GM12878 (cell line): ENCODE measurements around the gene HES7. TPM values are rescaled to one million over a fixed set of nuclear protein-coding genes. Genes with fewer than 3 reads are reported as not detected.

Experiments used
- ATAC-seq: fragments of 200-7000 bp; cut with Tn5 transposase; 3 replicates; pipeline ENCODE4 v1.9.1; 2020; ENCODE audit warnings: mild to moderate bottlenecking, moderate library complexity
- BruUV-seq: library from RNA; stranded (reverse); fragments of 400-500 nt; replicated peaks from 2 replicates; lab custom pipeline; 2021; lab: Mats Ljungman, UMichigan
- CTCF ChIA-PET: fragments of 300-600 bp; sonication (Branson Sonifier 250); formaldehyde crosslinking; extraction: SDS; loops from one replicate; lab custom pipeline; 2021; ENCODE audit warnings: inconsistent platforms; lab: Yijun Ruan, JAX
- POLR2A ChIA-PET: fragments of 350-600 bp; formaldehyde crosslinking; extraction: SDS; loops from one replicate; lab custom pipeline; 2021; ENCODE audit warnings: inconsistent platforms; lab: Charles Lee
- RAD21 ChIA-PET: fragments of 300-600 bp; sonication (Branson Sonifier 250); formaldehyde crosslinking; loops from one replicate; lab custom pipeline; 2023; ENCODE audit warnings: antibody characterized with exemption; ENCODE audit not compliant: unreplicated experiment; lab: Charles Lee
- SMC1A ChIA-PET: fragments of 300-600 bp; sonication (Branson Sonifier 250); formaldehyde crosslinking; loops from one replicate; lab custom pipeline; 2023; ENCODE audit not compliant: unreplicated experiment, uncharacterized antibody; lab: Charles Lee
- DNase-seq: peaks from one replicate; pipeline ENCODE4 v3.0.0-alpha.2; 2011; ENCODE audit warnings: low read depth, low spot score
- FAIRE-seq: peaks from 3 replicates; lab custom pipeline; 2011; peaks lifted over from hg19 to GRCh38; lab: Jason Lieb, UNC
- H2AFZ ChIP-seq: 2 replicates; pipeline ENCODE4 v1.6.0; 2011; ENCODE audit warnings: low read depth, low read length, control low read depth; ENCODE audit not compliant: control insufficient read depth
- H3K27ac ChIP-seq: 2 replicates; pipeline ENCODE4 v1.5.1; 2011; ENCODE audit warnings: control low read depth; ENCODE audit not compliant: control insufficient read depth, insufficient read depth
- H3K27me3 ChIP-seq, 2 experiments: replicated peaks in 1 of 2; 2 replicates each; pipeline versions ENCODE4 v1.6.0 to v1.6.1; 2011; ENCODE audit warnings: low read length in 1 of 2; ENCODE audit not compliant: control insufficient read depth in 2 of 2, insufficient read depth in 2 of 2
- H3K36me3 ChIP-seq, 2 experiments: 2 replicates each; pipeline ENCODE4 v1.5.1; 2011; ENCODE audit warnings: low read length in 1 of 2; ENCODE audit not compliant: control insufficient read depth in 2 of 2, insufficient read depth in 2 of 2
- H3K4me1 ChIP-seq: 2 replicates; pipeline ENCODE4 v1.6.1; 2011; ENCODE audit warnings: mild to moderate bottlenecking, low read length, moderate library complexity, mixed read lengths; ENCODE audit not compliant: control insufficient read depth, insufficient read depth
- H3K4me2 ChIP-seq: 2 replicates; pipeline ENCODE4 v1.6.0; 2011; ENCODE audit warnings: control low read depth; ENCODE audit not compliant: control insufficient read depth, insufficient read depth
- H3K4me3 ChIP-seq: fragments of 200-600 bp; sonication (generic); 2 replicates; pipeline ENCODE4 v1.5.1; 2016
- H3K79me2 ChIP-seq: 2 replicates; pipeline ENCODE4 v1.6.0; 2011; ENCODE audit warnings: low read length; ENCODE audit not compliant: control insufficient read depth, insufficient read depth
- H3K9ac ChIP-seq: 2 replicates; pipeline ENCODE4 v1.8.0; 2011; ENCODE audit warnings: low read length, control low read depth, mixed read lengths; ENCODE audit not compliant: control insufficient read depth, insufficient read depth
- H3K9me3 ChIP-seq: replicated peaks from 3 replicates; pipeline ENCODE4 v1.5.1; 2011; ENCODE audit warnings: mild to moderate bottlenecking, low read length; ENCODE audit not compliant: control insufficient read depth, insufficient read depth
- H4K20me1 ChIP-seq: 2 replicates; pipeline ENCODE4 v1.6.0; 2011; ENCODE audit not compliant: control insufficient read depth, insufficient read depth
- BACH1 ChIP-seq: fragments of 450-650 bp; IDR thresholded peaks from 2 replicates; pipeline ENCODE4 v1.6.1; 2017; ENCODE audit warnings: mild to moderate bottlenecking, borderline replicate concordance
- DPF2 ChIP-seq: fragments of 450-650 bp; IDR thresholded peaks from 2 replicates; pipeline ENCODE4 v1.6.1; 2017; ENCODE audit warnings: mild to moderate bottlenecking
- EED ChIP-seq: sonication (generic); IDR thresholded peaks from 2 replicates; pipeline ENCODE4 v1.6.1; 2016; ENCODE audit warnings: antibody characterized with exemption, low read depth
- ESRRA ChIP-seq: IDR thresholded peaks from 2 replicates; pipeline ENCODE4 v1.6.1; 2012; ENCODE audit warnings: mild to moderate bottlenecking, low read length, improper control_type of control experiment
- EZH2 ChIP-seq: IDR thresholded peaks from 2 replicates; pipeline ENCODE4 v1.6.1; 2012; ENCODE audit warnings: low read depth, mild to moderate bottlenecking, control low read depth, inconsistent platforms, low read length, borderline replicate concordance; ENCODE audit not compliant: control insufficient read depth
- FOXM1 ChIP-seq: IDR thresholded peaks from 2 replicates; pipeline ENCODE4 v1.6.1; 2012; ENCODE audit warnings: low read depth, mild to moderate bottlenecking, inconsistent platforms, low read length, moderate library complexity
- GABPA ChIP-seq: IDR thresholded peaks from 2 replicates; pipeline ENCODE4 v1.6.1; 2014; ENCODE audit warnings: antibody characterized with exemption, low read depth, mild to moderate bottlenecking, inconsistent platforms
- GATAD2B ChIP-seq: fragments of 450-650 bp; conservative IDR thresholded peaks from 2 replicates; pipeline ENCODE4 v1.6.1; 2017; ENCODE audit warnings: low read depth, mild to moderate bottlenecking, moderate library complexity
- HCFC1 ChIP-seq: fragments of 150-350 bp; IDR thresholded peaks from 2 replicates; pipeline ENCODE4 v1.6.1; 2014; ENCODE audit warnings: low read length
- IRF4 ChIP-seq: IDR thresholded peaks from 2 replicates; pipeline ENCODE4 v1.6.1; 2011; ENCODE audit warnings: low read depth, low read length
- JUNB ChIP-seq: IDR thresholded peaks from 2 replicates; pipeline ENCODE4 v1.6.1; 2016; ENCODE audit warnings: antibody characterized with exemption, mild to moderate bottlenecking
- KLF5 ChIP-seq: fragments of 450-650 bp; IDR thresholded peaks from 2 replicates; pipeline ENCODE4 v1.6.1; 2014; ENCODE audit warnings: mild to moderate bottlenecking; ENCODE audit not compliant: partially characterized antibody
- LARP7 ChIP-seq: fragments of 450-650 bp; IDR thresholded peaks from 2 replicates; pipeline ENCODE4 v1.6.1; 2017; ENCODE audit warnings: mild to moderate bottlenecking
- MEF2B ChIP-seq: fragments of 450-650 bp; IDR thresholded peaks from 2 replicates; pipeline ENCODE4 v1.6.1; 2018; ENCODE audit warnings: mild to moderate bottlenecking, moderate library complexity; ENCODE audit not compliant: partially characterized antibody, poor library complexity, severe bottlenecking
- NFXL1 ChIP-seq: fragments of 450-650 bp; IDR thresholded peaks from 2 replicates; pipeline ENCODE4 v1.6.1; 2017; ENCODE audit warnings: antibody characterized with exemption, mild to moderate bottlenecking, borderline replicate concordance
- NRF1 ChIP-seq: conservative IDR thresholded peaks from 2 replicates; pipeline ENCODE4 v1.6.1; 2011; ENCODE audit warnings: mild to moderate bottlenecking, low read depth, low read length, improper control_type of control experiment
- POLR2AphosphoS5 ChIP-seq: IDR thresholded peaks from 2 replicates; pipeline ENCODE4 v1.6.1; 2011; ENCODE audit warnings: mild to moderate bottlenecking, low read length, inconsistent platforms
- POU2F2 ChIP-seq: IDR thresholded peaks from 3 replicates; pipeline ENCODE4 v1.6.1; 2011; ENCODE audit warnings: low read depth, mild to moderate bottlenecking, low read length, borderline replicate concordance
- RELA ChIP-seq: fragments of 450-650 bp; IDR thresholded peaks from 2 replicates; pipeline ENCODE4 v1.8.0; 2014; ENCODE audit warnings: borderline replicate concordance; ENCODE audit not compliant: partially characterized antibody
- SMAD5 ChIP-seq: IDR thresholded peaks from 2 replicates; pipeline ENCODE4 v1.6.1; 2016; ENCODE audit warnings: antibody characterized with exemption, low read depth
- SMARCA5 ChIP-seq: fragments of 450-650 bp; IDR thresholded peaks from 2 replicates; pipeline ENCODE4 v1.6.1; 2017; ENCODE audit warnings: mild to moderate bottlenecking
- SREBF2 ChIP-seq: IDR thresholded peaks from 2 replicates; pipeline ENCODE4 v1.6.1; 2012; ENCODE audit warnings: mild to moderate bottlenecking, low read length
- YY1 ChIP-seq: IDR thresholded peaks from 2 replicates; pipeline ENCODE4 v1.6.1; 2011; ENCODE audit warnings: low read depth, mild to moderate bottlenecking, low read length
- ZNF24 ChIP-seq: fragments of 450-650 bp; IDR thresholded peaks from 2 replicates; pipeline ENCODE4 v1.6.1; 2017; ENCODE audit warnings: antibody characterized with exemption, mild to moderate bottlenecking
- WGBS: methylation state at CpG from one replicate; pipeline ENCODE4 v1.1.6; 2016; ENCODE audit warnings: low lambda C conversion rate; ENCODE audit not compliant: insufficient replicate concordance, insufficient coverage; ENCODE audit errors: missing lambda C conversion rate; 5-methylcytosine and 5-hydroxymethylcytosine counted together
- in situ Hi-C: fragments of 300-500 bp; cut with MboI; formaldehyde crosslinking; loops from 9 replicates; pipeline ENCODE4 v1.14.3; 2018; ENCODE audit warnings: mixed read lengths
- intact Hi-C: fragments of 100-400 bp; cut with micrococcal nuclease; formaldehyde crosslinking; loops from one replicate; pipeline ENCODE4 v1.14.2; 2022; ENCODE audit not compliant: unreplicated experiment
- polyA plus RNA-seq, 11 experiments: library from polyadenylated mRNA; depleted of rRNA in 4 of 11; unstranded in 6 of 11; stranded (reverse) in 5 of 11; fragments of >200 nt; fragmentation: Nextera tagmentation in 4 of 11; fragmentation: Illumina TruSeq in 1 of 11; extraction: Ambion mirVana in 4 of 11; extraction: Trizol in 1 of 11; gene quantifications; 1 replicate in 1 of 11; 2 replicates in 10 of 11; pipeline versions ENCODE4 v1.2.1 to v1.2.3, GENCODE V29; 2011 to 2016; ENCODE audit warnings: inconsistent platforms in 2 of 11, missing spikeins in 2 of 11, low read depth in 1 of 11
- total RNA-seq, 4 experiments: library from RNA; depleted of rRNA in 3 of 4; stranded (reverse); fragments of >200 nt in 3 of 4; fragmentation: Illumina TruSeq in 1 of 4; extraction: Trizol in 1 of 4; gene quantifications; 2 replicates each; pipeline versions ENCODE4 v1.2.1 to v1.2.3, GENCODE V29; 2013 to 2021

HES7 gene
- total and polyA plus RNA-seq, 10 of the 15 experiments (the other 5 are each of a cell fraction or from before 2014, with no cell fraction given), result 0.07 to 1.3 (median 0.63) TPM; not detected in 4

- Histone ChIP-seq H3K4me1 (peaks cover 7% of the 10 kb centered on the region), H3K9ac (peak overlapping the region; percentile 79), H2AFZ (peak overlapping the region; percentile 91), H3K36me3 (peaks cover 3 to 8% of the 10 kb centered on the region in 2 experiments), H4K20me1 (no peaks in the 10 kb centered on the region), H3K9me3 (no peaks in the 10 kb centered on the region), H3K79me2 (no peaks in the 10 kb centered on the region), H3K27me3 (no peaks in the 10 kb centered on the region), H3K4me2 (peak overlapping the region; percentile 88), H3K27ac (peak overlapping the region; percentile 97), H3K4me3 (peak overlapping the region; percentile 72)
- ChIA-PET CTCF (interaction anchor here (0.7 to 5.4 kb wide), 19 partner anchors 10 to 162 kb away, joined by 3 to 40 read pairs (median 9); partner anchors contain the start of genes ALOXE3, AURKB, HES7 and PER1), POLR2A (interaction anchor here (1.0 to 5.0 kb wide), 10 partner anchors 11 to 109 kb away, joined by 3 to 37 read pairs (median 13); partner anchors contain the start of genes ALOXE3, CTC1, HES7 and PER1), RAD21 (interaction anchor here (1.0 to 4.0 kb wide), 9 partner anchors 12 to 85 kb away, joined by 3 to 33 read pairs (median 7); partner anchors contain the start of gene HES7), SMC1A (interaction anchor here (0.9 to 4.4 kb wide), 11 partner anchors 12 to 156 kb away, joined by 3 to 42 read pairs (median 5); partner anchors contain the start of genes HES7 and SLC25A35)
- intact Hi-C loops (loop anchor here (1.0 to 5.0 kb wide), 8 partner anchors 12 to 163 kb away; no protein-coding TSS in a partner anchor), in situ Hi-C loops (no loop called here)
- DNase-seq (peak; percentile 94), ATAC-seq (peak; percentile 93), FAIRE-seq (peak; percentile 96)
- BruUV-seq, result no TSS peak
- WGBS, result 2% methylated on average over 45 of the region's 46 CpGs
- TF ChIP-seq POLR2AphosphoS5 (peak; percentile 82), ESRRA (no peak), YY1 (peak; percentile 77; the same call in 1 of the 2 replicates), GABPA (0 out of 2 replicates have a peak, but pooled peaks have one; percentile 50), RELA (peak; percentile 45), ZNF24 (peak; percentile 99), GATAD2B (0 out of 2 replicates have a peak, but pooled peaks have one; percentile 41), FOXM1 (0 out of 2 replicates have a peak, but pooled peaks have one; percentile 42), IRF4 (0 out of 2 replicates have a peak, but pooled peaks have one; percentile 8), NRF1 (0 out of 2 replicates have a peak, but pooled peaks have one; percentile 32), DPF2 (no peak), SREBF2 (peak; percentile 95), EED (peak; percentile 92), NFXL1 (no peak), BACH1 (peak; percentile 95), SMAD5 (no peak), KLF5 (peak; percentile 78), LARP7 (peak; percentile 79), JUNB (no peak), MEF2B (peak; percentile 61), SMARCA5 (no peak; the same call in none of the 2 replicates), HCFC1 (peak; percentile 28; the same call in 1 of the 2 replicates), POU2F2 (peak; percentile 76), EZH2 (no peak)
Observed at GRCh38 chr17:8138672-8139371, 14.9 kb upstream of the HES7 start.
